Measurements from ENCODE around the gene SESTD1. TPM values are rescaled to one million over a fixed set of nuclear protein-coding genes. Genes with fewer than 3 reads are reported as not detected.

The SESTD1 gene
- total and polyA plus RNA-seq, 9 of the 15 experiments (the other 6 are each of a cell fraction or from before 2014, with no cell fraction given): 0.32 to 5.6 (median 2.1) TPM

DNA sequence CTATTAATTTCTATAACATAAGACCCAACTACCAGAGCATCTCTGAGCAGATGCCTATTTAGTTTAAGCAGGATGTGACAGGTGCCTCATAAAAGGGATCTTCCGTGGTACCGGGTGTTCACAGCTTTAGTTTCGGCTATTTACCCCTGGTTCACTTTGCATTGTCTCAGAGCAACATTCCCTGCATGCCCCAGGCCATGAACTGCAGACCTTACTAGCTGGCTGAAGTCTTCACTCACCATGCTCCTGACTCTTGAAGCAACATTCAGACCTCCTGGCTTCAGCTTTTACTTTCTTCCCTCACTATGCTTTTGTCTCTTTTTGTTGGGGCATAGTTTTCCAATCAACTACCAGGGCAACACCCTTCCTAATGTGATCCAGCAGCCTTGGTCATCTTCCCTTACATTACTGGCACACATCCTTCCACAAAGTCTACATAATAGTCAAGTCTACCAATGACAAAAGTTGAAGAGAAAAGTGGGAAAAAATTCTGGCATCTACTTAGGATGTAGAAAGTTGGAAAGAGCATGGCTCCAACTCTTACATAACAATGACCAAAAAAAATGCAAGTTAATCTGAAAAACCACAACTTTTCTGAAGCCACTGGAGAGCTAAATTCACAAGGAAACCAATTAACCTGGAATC, 99.2 kb downstream of the SESTD1 start:
- Histone ChIP-seq H3K27me3 (ENCODE audit: control insufficient read depth in 2 of 2, insufficient read depth in 2 of 2, low read length in 2 of 2) (no peaks in the 10 kb centered on the region), H4K20me1 (replicated peaks; ENCODE audit: control insufficient read depth, insufficient read depth, low read length) (no peaks in the 10 kb centered on the region), H3K9me3 (replicated peaks; ENCODE audit: control insufficient read depth, insufficient read depth, low read depth, low read length) (no peaks in the 10 kb centered on the region), H3K9ac (ENCODE audit: insufficient read depth in 1 of 2, low read depth in 2 of 2, low read length in 2 of 2) (no peak overlapping the region), H3K36me3 (ENCODE audit: control insufficient read depth, insufficient read depth, low read length) (no peaks in the 10 kb centered on the region), H3K4me1 (replicated peaks in 1 of 2; ENCODE audit: control insufficient read depth in 2 of 2, insufficient read depth in 2 of 2, low read length in 2 of 2) (no peaks in the 10 kb centered on the region), H3K9me1 (ENCODE audit: control insufficient read depth, insufficient read depth, low read length) (no peaks in the 10 kb centered on the region), H3K4me2 (ENCODE audit: insufficient read depth, low read length) (no peak overlapping the region), H3K79me2 (ENCODE audit: control insufficient read depth, insufficient read depth, low read length) (no peaks in the 10 kb centered on the region), H2AFZ (ENCODE audit: low read depth, low read length) (no peak overlapping the region), H3K27ac (ENCODE audit: extremely low read depth, low read depth, low read length) (no peak overlapping the region), H3K4me3 (no peak overlapping the region)
- POLR2A ChIA-PET: interaction anchor here (0.6 to 1.0 kb wide), 2 partner anchors 12 to 797 kb away, joined by 3 to 4 read pairs; no protein-coding TSS in a partner anchor
- FAIRE-seq (no peak), ATAC-seq (no peak), DNase-seq (ENCODE audit: extremely low read depth in 1 of 4, low spot score in 3 of 4) (no peak)
- no TSS peak for BruUV-seq (replicated peaks)
- CTCF ChIA-PET (ENCODE audit: low intra/inter-chr PET ratio): no interaction called here
- intact Hi-C loops (cut with micrococcal nuclease) (no loop called here), in situ Hi-C loops (cut with MboI) (no loop called here)
- TF ChIP-seq BHLHE40 (IDR thresholded peaks at IDR 0.05; ENCODE audit: low read length) (no peak), CBFB (CRISPR knock-in tag; IDR thresholded peaks at IDR 0.05) (no peak), PPARD (CRISPR knock-in tag; IDR thresholded peaks at IDR 0.05) (no peak), MTA1 (IDR thresholded peaks at IDR 0.05; ENCODE audit: borderline replicate concordance) (no peak), FOXA1 (IDR thresholded peaks at IDR 0.05; ENCODE audit: borderline replicate concordance) (no peak), ZNF764 (CRISPR knock-in tag; IDR thresholded peaks at IDR 0.05; ENCODE audit: low read depth) (no peak), EWSR1 (IDR thresholded peaks at IDR 0.05; ENCODE audit: borderline replicate concordance, low read depth, partially characterized antibody) (no peak), HDAC6 (IDR thresholded peaks at IDR 0.05; ENCODE audit: low read depth, low read length) (no peak), BCOR (IDR thresholded peaks at IDR 0.05) (no peak), SMARCC2 (IDR thresholded peaks at IDR 0.05; ENCODE audit: low read depth) (no peak)
- TF ChIP-seq, protein P1, sequence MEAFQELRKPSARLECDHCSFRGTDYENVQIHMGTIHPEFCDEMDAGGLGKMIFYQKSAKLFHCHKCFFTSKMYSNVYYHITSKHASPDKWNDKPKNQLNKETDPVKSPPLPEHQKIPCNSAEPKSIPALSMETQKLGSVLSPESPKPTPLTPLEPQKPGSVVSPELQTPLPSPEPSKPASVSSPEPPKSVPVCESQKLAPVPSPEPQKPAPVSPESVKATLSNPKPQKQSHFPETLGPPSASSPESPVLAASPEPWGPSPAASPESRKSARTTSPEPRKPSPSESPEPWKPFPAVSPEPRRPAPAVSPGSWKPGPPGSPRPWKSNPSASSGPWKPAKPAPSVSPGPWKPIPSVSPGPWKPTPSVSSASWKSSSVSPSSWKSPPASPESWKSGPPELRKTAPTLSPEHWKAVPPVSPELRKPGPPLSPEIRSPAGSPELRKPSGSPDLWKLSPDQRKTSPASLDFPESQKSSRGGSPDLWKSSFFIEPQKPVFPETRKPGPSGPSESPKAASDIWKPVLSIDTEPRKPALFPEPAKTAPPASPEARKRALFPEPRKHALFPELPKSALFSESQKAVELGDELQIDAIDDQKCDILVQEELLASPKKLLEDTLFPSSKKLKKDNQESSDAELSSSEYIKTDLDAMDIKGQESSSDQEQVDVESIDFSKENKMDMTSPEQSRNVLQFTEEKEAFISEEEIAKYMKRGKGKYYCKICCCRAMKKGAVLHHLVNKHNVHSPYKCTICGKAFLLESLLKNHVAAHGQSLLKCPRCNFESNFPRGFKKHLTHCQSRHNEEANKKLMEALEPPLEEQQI (IDR thresholded peaks at IDR 0.05): no peak
- TF ChIP-seq, protein P2, sequence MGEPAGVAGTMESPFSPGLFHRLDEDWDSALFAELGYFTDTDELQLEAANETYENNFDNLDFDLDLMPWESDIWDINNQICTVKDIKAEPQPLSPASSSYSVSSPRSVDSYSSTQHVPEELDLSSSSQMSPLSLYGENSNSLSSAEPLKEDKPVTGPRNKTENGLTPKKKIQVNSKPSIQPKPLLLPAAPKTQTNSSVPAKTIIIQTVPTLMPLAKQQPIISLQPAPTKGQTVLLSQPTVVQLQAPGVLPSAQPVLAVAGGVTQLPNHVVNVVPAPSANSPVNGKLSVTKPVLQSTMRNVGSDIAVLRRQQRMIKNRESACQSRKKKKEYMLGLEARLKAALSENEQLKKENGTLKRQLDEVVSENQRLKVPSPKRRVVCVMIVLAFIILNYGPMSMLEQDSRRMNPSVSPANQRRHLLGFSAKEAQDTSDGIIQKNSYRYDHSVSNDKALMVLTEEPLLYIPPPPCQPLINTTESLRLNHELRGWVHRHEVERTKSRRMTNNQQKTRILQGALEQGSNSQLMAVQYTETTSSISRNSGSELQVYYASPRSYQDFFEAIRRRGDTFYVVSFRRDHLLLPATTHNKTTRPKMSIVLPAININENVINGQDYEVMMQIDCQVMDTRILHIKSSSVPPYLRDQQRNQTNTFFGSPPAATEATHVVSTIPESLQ (CRISPR knock-in tag; IDR thresholded peaks at IDR 0.05): no peak
- TF ChIP-seq, protein P3, sequence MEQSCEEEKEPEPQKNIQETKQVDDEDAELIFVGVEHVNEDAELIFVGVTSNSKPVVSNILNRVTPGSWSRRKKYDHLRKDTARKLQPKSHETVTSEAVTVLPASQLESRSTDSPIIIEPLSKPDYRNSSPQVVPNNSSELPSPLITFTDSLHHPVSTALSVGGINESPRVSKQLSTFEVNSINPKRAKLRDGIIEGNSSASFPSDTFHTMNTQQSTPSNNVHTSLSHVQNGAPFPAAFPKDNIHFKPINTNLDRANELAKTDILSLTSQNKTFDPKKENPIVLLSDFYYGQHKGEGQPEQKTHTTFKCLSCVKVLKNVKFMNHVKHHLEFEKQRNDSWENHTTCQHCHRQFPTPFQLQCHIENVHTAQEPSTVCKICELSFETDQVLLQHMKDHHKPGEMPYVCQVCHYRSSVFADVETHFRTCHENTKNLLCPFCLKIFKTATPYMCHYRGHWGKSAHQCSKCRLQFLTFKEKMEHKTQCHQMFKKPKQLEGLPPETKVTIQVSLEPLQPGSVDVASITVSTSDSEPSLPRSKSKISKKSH (CRISPR knock-in tag; IDR thresholded peaks at IDR 0.05): no peak
- WGBS (ENCODE audit: insufficient coverage, low coverage, missing lambda C conversion rate): 0% methylated on average over 3 of the region's 3 CpGs

All from K562 (cell line).